Measurements from ENCODE around the gene MICAL3. TPM values are rescaled to one million over a fixed set of nuclear protein-coding genes. Genes with fewer than 3 reads are reported as not detected.
"Not testable (repeated sequence)": the region's sequence is repeated elsewhere in the genome, so short reads cannot be mapped to it uniquely, and the experiment has no call there.

The MICAL3 gene
- total RNA-seq, 1 experiment from 2014 or later, result 15.2 TPM

GRCh38 chr22:18060646-18061620, 36.6 kb upstream of the MICAL3 start:
- DNase-seq (ENCODE audit: extremely low read depth, low read depth), result no peak

- no peak for DNase-seq (ENCODE audit: extremely low read depth, low read depth)
Measured at GRCh38 chr22:18059991-18060390, 35.6 kb upstream of the MICAL3 start.

- no peak for DNase-seq (ENCODE audit: extremely low read depth, low read depth)
Measured at GRCh38 chr22:18059473-18059872, 35.1 kb upstream of the MICAL3 start.

GRCh38 chr22:18059094-18059417, 34.7 kb upstream of the MICAL3 start:
- DNase-seq (ENCODE audit: extremely low read depth, low read depth), result no peak

- DNase-seq (ENCODE audit: extremely low read depth, low read depth), result no peak
Measured at GRCh38 chr22:18058371-18059093, 34.2 kb upstream of the MICAL3 start.

- DNase-seq (ENCODE audit: extremely low read depth, low read depth), result no peak
Measured at GRCh38 chr22:18057568-18058209, 33.3 kb upstream of the MICAL3 start.

- DNase-seq (ENCODE audit: extremely low read depth, low read depth), result no peak
Measured at GRCh38 chr22:18056807-18057474, 32.6 kb upstream of the MICAL3 start.

- no peak for DNase-seq (ENCODE audit: extremely low read depth, low read depth)
Measured at GRCh38 chr22:18056161-18056666, 31.9 kb upstream of the MICAL3 start.

GRCh38 chr22:18055619-18056160, 31.3 kb upstream of the MICAL3 start:
- no peak for DNase-seq (ENCODE audit: extremely low read depth, low read depth)

GRCh38 chr22:18053216-18053946, 29.0 kb upstream of the MICAL3 start:
- not testable (repeated sequence) for DNase-seq (ENCODE audit: extremely low read depth, low read depth)

GRCh38 chr22:18051113-18051512, 26.8 kb upstream of the MICAL3 start:
- DNase-seq (ENCODE audit: extremely low read depth, low read depth), result not testable (repeated sequence)

GRCh38 chr22:18050065-18050464, 25.7 kb upstream of the MICAL3 start:
- no peak for DNase-seq (ENCODE audit: extremely low read depth, low read depth)

GRCh38 chr22:18048441-18048898, 24.1 kb upstream of the MICAL3 start:
- DNase-seq (ENCODE audit: extremely low read depth, low read depth), result no peak

GRCh38 chr22:18048041-18048440, 23.7 kb upstream of the MICAL3 start:
- DNase-seq (ENCODE audit: extremely low read depth, low read depth), result no peak

- no peak for DNase-seq (ENCODE audit: extremely low read depth, low read depth)
Measured at GRCh38 chr22:18045794-18046193, 21.4 kb upstream of the MICAL3 start.

- DNase-seq (ENCODE audit: extremely low read depth, low read depth), result no peak
Measured at GRCh38 chr22:18044548-18045271, 20.3 kb upstream of the MICAL3 start.

- DNase-seq (ENCODE audit: extremely low read depth, low read depth), result no peak
Measured at GRCh38 chr22:18042685-18043084, 18.3 kb upstream of the MICAL3 start.

- DNase-seq (ENCODE audit: extremely low read depth, low read depth), result not testable (repeated sequence)
Measured at GRCh38 chr22:18040898-18041297, 16.5 kb upstream of the MICAL3 start.

- DNase-seq (ENCODE audit: extremely low read depth, low read depth), result peak; percentile 33
Measured at GRCh38 chr22:18035751-18036150, 11.4 kb upstream of the MICAL3 start.
